ENCODE measurements around the gene AP3S2.

AP3S2 gene

GRCh38 chr15:89812847-89813320 lies 80.9 kb downstream of the AP3S2 start:
- ATAC-seq, result no peak

GRCh38 chr15:89812011-89812846 lies 81.6 kb downstream of the AP3S2 start:
- ATAC-seq, result no peak

GRCh38 chr15:89810837-89811236 lies 83.0 kb downstream of the AP3S2 start:
- ATAC-seq, result no peak

GRCh38 chr15:89809787-89810148 lies 84.0 kb downstream of the AP3S2 start:
- no peak for ATAC-seq

GRCh38 chr15:89809093-89809786 lies 84.6 kb downstream of the AP3S2 start:
- ATAC-seq, result no peak

- ATAC-seq, result no peak
Observed at GRCh38 chr15:89808160-89808870, 85.5 kb downstream of the AP3S2 start.

GRCh38 chr15:89807689-89808088 lies 86.1 kb downstream of the AP3S2 start:
- ATAC-seq, result no peak

GRCh38 chr15:89806559-89807550 lies 86.9 kb downstream of the AP3S2 start:
- ATAC-seq, result no peak

GRCh38 chr15:89806210-89806558 lies 87.6 kb downstream of the AP3S2 start:
- no peak for ATAC-seq

- ATAC-seq, result no peak
Observed at GRCh38 chr15:89805241-89806209, 88.3 kb downstream of the AP3S2 start.

- no peak for ATAC-seq
Observed at GRCh38 chr15:89803941-89804800, 89.6 kb downstream of the AP3S2 start.

- ATAC-seq, result no peak
Observed at GRCh38 chr15:89802986-89803824, 90.6 kb downstream of the AP3S2 start.

GRCh38 chr15:89802231-89802928 lies 91.4 kb downstream of the AP3S2 start:
- ATAC-seq, result no peak

GRCh38 chr15:89801471-89802195 lies 92.2 kb downstream of the AP3S2 start:
- ATAC-seq, result no peak

GRCh38 chr15:89799918-89800498 lies 93.8 kb downstream of the AP3S2 start:
- ATAC-seq, result no peak

- ATAC-seq, result no peak
Observed at GRCh38 chr15:89799011-89799911, 94.5 kb downstream of the AP3S2 start.
